ENCODE measurements around the gene SOWAHA.

SOWAHA gene

GRCh38 chr5:132812781-132813598, at the start of gene SOWAHA:
Gene SOWAHA, plus strand, starts transcription at chr5:132813302. Its CDS starts 320 bp downstream, at chr5:132813622.
- no peak for DNase-seq

GRCh38 chr5:132764051-132764450, 49.1 kb upstream of the SOWAHA start:
- DNase-seq, result no peak

GRCh38 chr5:132764671-132765238, 48.3 kb upstream of the SOWAHA start:
- DNase-seq, result no peak

- no peak for DNase-seq
These were observed 47.6 kb upstream of the SOWAHA start for GRCh38 chr5:132765311-132766019.

- DNase-seq, result no peak
These were observed 46.9 kb upstream of the SOWAHA start for GRCh38 chr5:132766020-132766805.

- DNase-seq, result no peak
These were observed 46.4 kb upstream of the SOWAHA start for GRCh38 chr5:132766806-132767055.

GRCh38 chr5:132767150-132767549, 46.0 kb upstream of the SOWAHA start:
- no peak for DNase-seq

- DNase-seq, result no peak
These were observed 44.6 kb upstream of the SOWAHA start for GRCh38 chr5:132768485-132768868.

GRCh38 chr5:132770476-132771159, 42.5 kb upstream of the SOWAHA start:
- DNase-seq, result no peak

- no peak for DNase-seq
These were observed 41.6 kb upstream of the SOWAHA start for GRCh38 chr5:132771503-132771998.

GRCh38 chr5:132772291-132773070, 40.6 kb upstream of the SOWAHA start:
- no peak for DNase-seq

- no peak for DNase-seq
These were observed 40.0 kb upstream of the SOWAHA start for GRCh38 chr5:132773114-132773513.

- DNase-seq, result no peak
These were observed 39.3 kb upstream of the SOWAHA start for GRCh38 chr5:132773601-132774355.

GRCh38 chr5:132774406-132774805, 38.7 kb upstream of the SOWAHA start:
- no peak for DNase-seq

GRCh38 chr5:132774896-132775295, 38.2 kb upstream of the SOWAHA start:
- DNase-seq, result no peak

GRCh38 chr5:132775476-132775961, 37.6 kb upstream of the SOWAHA start:
- DNase-seq, result no peak

- no peak for DNase-seq
These were observed 36.8 kb upstream of the SOWAHA start for GRCh38 chr5:132776131-132776937.

- DNase-seq, result no peak
These were observed 36.2 kb upstream of the SOWAHA start for GRCh38 chr5:132776938-132777208.

GRCh38 chr5:132777209-132778069, 35.7 kb upstream of the SOWAHA start, which contains the start of gene SEPTIN8:
Gene SEPTIN8, minus strand, starts transcription at chr5:132777239. Its CDS starts 102 bp downstream, at chr5:132777137.
- DNase-seq, result no peak

All from GDM1 (cell line).